Left ventricle myocardium superior (tissue), 1 donor: ENCODE results near the gene TTC14. TPM values are rescaled to one million over a fixed set of nuclear protein-coding genes. Genes with fewer than 3 reads are reported as not detected.

Experiments used
- ATAC-seq: fragments of 200-7000 bp; cut with Tn5 transposase; one replicate; pipeline ENCODE4 v1.9.1; 2020; ENCODE audit warnings: mild to moderate bottlenecking, moderate library complexity
- DNase-seq: peaks from one replicate; pipeline ENCODE4 v3.0.0-alpha.2; 2020
- intact Hi-C: fragments of 100-400 bp; cut with micrococcal nuclease; formaldehyde crosslinking; loops from one replicate; pipeline ENCODE4 v1.11.0; 2022
- total RNA-seq: library from RNA; stranded (reverse); fragmentation: NEBNext Ultra II Directional; extraction: Animal tissue kit (Norgen Biotek cat#: 25700); gene quantifications from one replicate; pipeline ENCODE4 v1.2.1, GENCODE V29; 2021
- donor health status: DM: no; HTN: yes; CAD: no; lungs with severe emphysema.

Gene TTC14
- total RNA-seq, 1 donor from 2014 or later: 16.0 TPM

GRCh38 chr3:180619723-180620122, 17.8 kb downstream of the TTC14 start:
- intact Hi-C loops: loop anchor here (2.0 kb wide), 1 partner anchor 25 kb away; no protein-coding TSS in a partner anchor
- DNase-seq (no peak), ATAC-seq (no peak)

DNA sequence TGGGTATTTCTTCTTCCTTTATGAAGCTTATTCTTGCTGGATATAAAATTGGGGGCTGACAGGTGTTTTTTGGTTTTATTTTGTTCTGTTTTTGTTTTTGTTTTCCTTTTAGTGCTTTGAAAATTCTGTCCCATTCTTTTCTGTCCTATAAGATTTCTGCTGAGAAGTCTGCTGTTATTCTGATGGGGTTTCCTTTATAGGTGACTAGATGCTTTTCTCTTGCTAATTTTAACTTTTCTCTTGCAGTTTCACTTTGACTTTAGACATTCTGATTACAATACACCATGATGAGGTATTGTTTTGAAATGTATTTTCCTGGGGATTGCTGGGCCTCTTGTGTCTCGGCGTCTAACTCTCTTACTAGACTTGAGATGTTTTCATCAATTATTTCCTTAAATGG, 22.8 kb downstream of the TTC14 start:
- intact Hi-C loops: no loop called here

GRCh38 chr3:180626844-180627243, 24.9 kb downstream of the TTC14 start:
- ATAC-seq: no peak

More for the DNA sequence above, 22.8 kb downstream of the TTC14 start:
- ATAC-seq: no peak
- no peak for DNase-seq

GRCh38 chr3:180630371-180630770, 28.4 kb downstream of the TTC14 start:
- no peak for ATAC-seq
- DNase-seq: no peak
- intact Hi-C loops: no loop called here

More at GRCh38 chr3:180626844-180627243, 24.9 kb downstream of the TTC14 start:
- DNase-seq: no peak
- intact Hi-C loops: no loop called here

DNA sequence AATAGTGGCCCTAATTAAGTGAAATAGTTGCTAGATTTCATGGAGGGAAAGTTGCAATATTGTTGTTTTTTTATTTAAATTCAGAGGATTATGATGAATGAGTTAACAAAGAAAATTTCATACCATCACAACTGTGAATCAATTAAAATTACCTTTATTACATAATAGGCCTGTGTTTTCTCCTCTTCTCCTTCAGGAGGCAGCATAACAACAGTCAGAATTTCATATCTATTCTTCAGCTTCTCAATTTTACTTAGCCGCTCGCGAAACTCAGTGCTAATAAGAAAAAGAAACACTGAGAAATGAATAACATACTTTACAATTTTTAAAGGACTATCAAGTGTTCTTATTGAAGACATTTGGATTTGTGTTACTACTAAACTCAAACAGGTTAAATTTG, 29.4 kb downstream of the TTC14 start:
- intact Hi-C loops: no loop called here
- no peak for DNase-seq
- no peak for ATAC-seq

DNA sequence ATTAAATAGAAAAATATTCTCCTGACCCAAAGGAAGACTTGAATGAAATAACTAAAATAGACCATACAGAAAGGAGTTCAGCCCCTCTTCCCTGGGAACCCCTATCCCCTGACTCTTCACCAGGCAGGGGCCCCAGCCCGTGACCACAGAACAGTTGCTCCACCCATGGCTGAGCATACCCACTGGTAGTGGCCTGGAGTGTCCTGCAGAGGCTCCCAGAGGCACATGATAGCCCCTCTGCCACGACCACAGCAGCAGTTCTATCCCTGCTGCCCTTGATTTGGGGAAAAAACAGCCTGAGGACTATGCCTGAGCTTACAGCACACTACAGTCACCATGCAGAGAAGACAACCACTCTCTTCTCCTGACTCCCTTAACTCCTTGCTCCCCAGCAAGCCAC, 31.8 kb downstream of the TTC14 start:
- intact Hi-C loops: no loop called here
- ATAC-seq: no peak

GRCh38 chr3:180640987-180641386, 39.0 kb downstream of the TTC14 start:
- intact Hi-C loops: no loop called here
- DNase-seq (no peak), ATAC-seq (no peak)

More for the DNA sequence above, 31.8 kb downstream of the TTC14 start:
- DNase-seq: no peak

GRCh38 chr3:180646187-180646790, 44.3 kb downstream of the TTC14 start:
- ATAC-seq (no peak), DNase-seq (no peak)
- intact Hi-C loops: no loop called here

DNA sequence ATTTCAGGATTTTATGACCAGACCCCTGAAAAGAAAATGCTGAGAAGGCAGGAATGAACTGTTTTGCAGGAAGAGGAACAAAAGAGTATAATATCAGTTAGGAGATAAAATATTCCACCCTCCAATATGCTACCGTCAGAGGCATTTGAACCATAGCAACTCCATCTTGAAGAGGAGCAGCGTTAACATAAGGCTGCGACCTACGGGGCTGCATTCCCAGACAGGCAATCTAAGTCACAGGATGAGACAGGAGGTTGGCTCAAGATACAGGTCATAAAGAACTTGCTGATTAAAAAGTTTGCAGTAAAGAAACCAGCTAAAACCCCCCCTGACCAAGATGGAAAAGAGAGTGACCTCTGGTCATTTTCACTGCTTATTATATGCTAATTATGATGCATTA, 54.4 kb downstream of the TTC14 start:
- ATAC-seq (no peak), DNase-seq (no peak)
- intact Hi-C loops: no loop called here

- ATAC-seq (no peak), DNase-seq (no peak)
- intact Hi-C loops: no loop called here
These were observed 55.1 kb downstream of the TTC14 start for GRCh38 chr3:180657094-180657493.

Other genes starting within 250 kb of the TTC14 start
- not detected for gene CCDC39, start 77.3 kb downstream of the TTC14 start, total RNA-seq